A673 (cell line): ENCODE data around the gene CLIC4. TPM values are rescaled to one million over a fixed set of nuclear protein-coding genes. Genes with fewer than 3 reads are reported as not detected.

ENCODE experiments used
- BruUV-seq: library from RNA; stranded (reverse); fragments of 400-500 nt; replicated peaks from 2 replicates; lab custom pipeline; 2021; lab: Mats Ljungman, UMichigan
- CTCF ChIA-PET: fragments of 300-600 bp; sonication (Branson Sonifier 250); formaldehyde crosslinking; loops from one replicate; lab custom pipeline; 2022; ENCODE audit warnings: antibody characterized with exemption; lab: Charles Lee
- POLR2A ChIA-PET: fragments of 300-600 bp; sonication (Branson Sonifier 250); formaldehyde crosslinking; loops from one replicate; lab custom pipeline; 2022; ENCODE audit warnings: antibody characterized with exemption; ENCODE audit not compliant: low non-redundant PET; lab: Charles Lee
- DNase-seq: peaks from one replicate; pipeline ENCODE4 v3.0.0-alpha.2; 2015; ENCODE audit warnings: low spot score
- H3K27ac ChIP-seq: fragments of 200-600 bp; sonication (generic); 2 replicates; pipeline ENCODE4 v1.5.1; 2016; ENCODE audit warnings: mixed run types, low read depth, mild to moderate bottlenecking, mixed read lengths, antibody characterized with exemption, low read length; ENCODE audit not compliant: poor library complexity, severe bottlenecking
- H3K27me3 ChIP-seq: fragments of 200-600 bp; sonication (generic); replicated peaks from 2 replicates; pipeline ENCODE4 v1.6.1; 2017; ENCODE audit warnings: mixed run types, low read depth, mild to moderate bottlenecking, mixed read lengths, antibody characterized with exemption, low read length; ENCODE audit not compliant: insufficient read depth, poor library complexity
- H3K36me3 ChIP-seq: fragments of 200-600 bp; sonication (generic); 2 replicates; pipeline ENCODE4 v1.6.1; 2016; ENCODE audit warnings: mixed run types, mild to moderate bottlenecking, mixed read lengths, antibody characterized with exemption, low read length; ENCODE audit not compliant: insufficient read depth, poor library complexity, severe bottlenecking
- H3K4me1 ChIP-seq: fragments of 200-600 bp; sonication (generic); 2 replicates; pipeline ENCODE4 v1.6.1; 2017; ENCODE audit warnings: mixed run types, mild to moderate bottlenecking, mixed read lengths, antibody characterized with exemption, low read length; ENCODE audit not compliant: insufficient read depth, poor library complexity, severe bottlenecking
- H3K4me3 ChIP-seq: fragments of 200-600 bp; sonication (generic); 2 replicates; pipeline ENCODE4 v1.5.1; 2016; ENCODE audit warnings: low read depth, mixed run types, mild to moderate bottlenecking, mixed read lengths, low read length; ENCODE audit not compliant: poor library complexity, severe bottlenecking
- H3K9me3 ChIP-seq: fragments of 200-600 bp; sonication (generic); 2 replicates; pipeline ENCODE4 v1.6.1; 2016; ENCODE audit warnings: mixed run types, low read depth, mild to moderate bottlenecking, mixed read lengths, antibody characterized with exemption, low read length; ENCODE audit not compliant: poor library complexity, severe bottlenecking
- CTCF ChIP-seq: fragments of 300-800, 200-600 bp; sonication (generic); conservative IDR thresholded peaks from 2 replicates; pipeline ENCODE4 v1.5.1; 2017; ENCODE audit warnings: low read depth, mild to moderate bottlenecking, antibody characterized with exemption, low read length, moderate library complexity, mixed read lengths
- EZH2 ChIP-seq: fragments of 200-600 bp; sonication (generic); IDR thresholded peaks from 2 replicates; pipeline ENCODE4 v1.6.1; 2017; ENCODE audit warnings: borderline replicate concordance, low read depth, mild to moderate bottlenecking, mixed read lengths, antibody characterized with exemption, low read length; ENCODE audit not compliant: poor library complexity, severe bottlenecking
- intact Hi-C: fragments of 100-400 bp; cut with micrococcal nuclease; formaldehyde crosslinking; loops from one replicate; pipeline ENCODE4 v1.10.0; 2022; ENCODE audit not compliant: unreplicated experiment
- total RNA-seq: library from RNA; stranded (reverse); gene quantifications from 2 replicates; pipeline ENCODE4 v1.2.3, GENCODE V29; 2021

The CLIC4 gene
- total RNA-seq, 1 experiment from 2014 or later: 207 TPM

GRCh38 chr1:24711329-24711728 lies 33.9 kb upstream of the CLIC4 start:
- CTCF ChIA-PET: no interaction called here
- TF ChIP-seq EZH2: no peak
- no peak for TF ChIP-seq CTCF
- no TSS peak for BruUV-seq

GRCh38 chr1:24713176-24713575 lies 32.1 kb upstream of the CLIC4 start:
- no peaks in the 10 kb centered on the region for H3K4me1 ChIP-seq
- H3K9me3 ChIP-seq: no peaks in the 10 kb centered on the region
- no peak for DNase-seq
- H3K27ac ChIP-seq: no peak overlapping the region
- ChIA-PET POLR2A (no interaction called here), CTCF (no interaction called here)
- H3K36me3 ChIP-seq: no peaks in the 10 kb centered on the region
- BruUV-seq: no TSS peak
- TF ChIP-seq CTCF (no peak), EZH2 (no peak)
- H3K4me3 ChIP-seq: no peak overlapping the region
- intact Hi-C loops: no loop called here
- H3K27me3 ChIP-seq: no peaks in the 10 kb centered on the region

More at GRCh38 chr1:24711329-24711728, 33.9 kb upstream of the CLIC4 start:
- no peak overlapping the region for H3K4me3 ChIP-seq
- POLR2A ChIA-PET: no interaction called here
- no peaks in the 10 kb centered on the region for H3K36me3 ChIP-seq
- intact Hi-C loops: no loop called here
- no peaks in the 10 kb centered on the region for H3K27me3 ChIP-seq
- H3K9me3 ChIP-seq: no peaks in the 10 kb centered on the region
- no peak overlapping the region for H3K27ac ChIP-seq
- H3K4me1 ChIP-seq: no peaks in the 10 kb centered on the region
- no peak for DNase-seq

GRCh38 chr1:24713736-24714135 lies 31.5 kb upstream of the CLIC4 start:
- TF ChIP-seq CTCF (no peak), EZH2 (no peak)
- Histone ChIP-seq H3K4me1 (no peaks in the 10 kb centered on the region), H3K36me3 (no peaks in the 10 kb centered on the region), H3K9me3 (no peaks in the 10 kb centered on the region), H3K27ac (no peak overlapping the region), H3K27me3 (no peaks in the 10 kb centered on the region), H3K4me3 (no peak overlapping the region)
- ChIA-PET POLR2A (no interaction called here), CTCF (no interaction called here)
- intact Hi-C loops: no loop called here
- no peak for DNase-seq
- no TSS peak for BruUV-seq
